SK-N-SH (cell line): ENCODE results near the gene PDZD2.

Source experiments
- CTCF ChIP-seq: fragments of 200-600 bp; sonication (generic); IDR thresholded peaks from 2 replicates; pipeline ENCODE4 v1.6.1; 2017; ENCODE audit warnings: antibody characterized with exemption, mild to moderate bottlenecking, moderate library complexity
- EP300 ChIP-seq, 2 experiments: IDR thresholded peaks; 2 replicates each; pipeline versions ENCODE4 v1.4.0 to v1.6.1; 2012; ENCODE audit warnings: borderline replicate concordance in 1 of 2, low read depth in 1 of 2, low read length in 1 of 2
- MAX ChIP-seq: IDR thresholded peaks from 2 replicates; pipeline ENCODE4 v1.4.0; 2012; ENCODE audit warnings: low read depth
- POLR2AphosphoS5 ChIP-seq: IDR thresholded peaks from 2 replicates; pipeline ENCODE4 v1.6.1; 2012; ENCODE audit warnings: low read depth, low read length
- RCOR1 ChIP-seq: fragments of 150-350 bp; IDR thresholded peaks from 2 replicates; pipeline ENCODE4 v1.6.1; 2017; ENCODE audit warnings: antibody characterized with exemption, low read length
- TAF1 ChIP-seq: IDR thresholded peaks from 2 replicates; pipeline ENCODE4 v1.6.1; 2012; ENCODE audit warnings: low read depth, mild to moderate bottlenecking, low read length, moderate library complexity, borderline replicate concordance

GRCh38 chr5:31861601-31862000 is 222.7 kb downstream of the PDZD2 start:
- TF ChIP-seq POLR2AphosphoS5: no peak
- no peak for TF ChIP-seq MAX
- no peak for TF ChIP-seq CTCF
- no peak for TF ChIP-seq EP300 (IDR thresholded peaks at IDR 0.05; ENCODE audit: borderline replicate concordance in 1 of 2, low read depth in 1 of 2, low read length in 1 of 2)
- no peak for TF ChIP-seq TAF1
- no peak for TF ChIP-seq RCOR1
